Stomach (tissue), 9 donors: ENCODE data around the gene OLFM1. TPM values are rescaled to one million over a fixed set of nuclear protein-coding genes. Genes with fewer than 3 reads are reported as not detected.

ENCODE experiments used
- DNase-seq, 2 donors: peaks; one replicate each; pipeline versions ENCODE4 v3.0.0 to v3.0.0-alpha.2; 2013 to 2019
- H3K27ac ChIP-seq, 5 donors: fragments of 200-600 bp in 4 of 5; sonication (generic) in 4 of 5; one replicate each; pipeline ENCODE4 v1.5.1; 2013 to 2019; ENCODE audit warnings: mild to moderate bottlenecking in 1 of 5, moderate library complexity in 1 of 5
- H3K27me3 ChIP-seq, 3 donors: fragments of 200-600 bp; sonication (generic); one replicate each; pipeline ENCODE4 v1.5.1; 2017 to 2019; ENCODE audit warnings: mixed run types in 1 of 3
- H3K36me3 ChIP-seq, 4 donors: fragments of 200-600 bp; sonication (generic); 1 replicate in 3 of 4; 2 replicates in 1 of 4; pipeline ENCODE4 v1.5.1; 2016 to 2019
- H3K4me1 ChIP-seq, 4 donors: fragments of 200-600 bp; sonication (generic); one replicate each; pipeline ENCODE4 v1.5.1; 2016 to 2019
- H3K4me3 ChIP-seq, 4 donors: fragments of 200-600 bp; sonication (generic) in 3 of 4; one replicate each; pipeline ENCODE4 v1.5.1; 2016 to 2019; ENCODE audit warnings: mild to moderate bottlenecking in 1 of 4
- H3K9me3 ChIP-seq, 4 donors: fragments of 200-600 bp; sonication (generic); one replicate each; pipeline ENCODE4 v1.5.1; 2016 to 2019
- EP300 ChIP-seq: sonication (generic); formaldehyde crosslinking; IDR thresholded peaks from one replicate; pipeline ENCODE4 v1.6.1; 2017; ENCODE audit warnings: antibody characterized with exemption
- POLR2A ChIP-seq, 4 donors: fragments of 450-650 bp; IDR thresholded peaks; one replicate each; pipeline ENCODE4 v1.6.1; 2016; ENCODE audit warnings: antibody characterized with exemption in 4 of 4, control low read depth in 2 of 4, mild to moderate bottlenecking in 1 of 4, moderate library complexity in 1 of 4
- POLR2AphosphoS5 ChIP-seq, 3 donors: sonication (generic); formaldehyde crosslinking; IDR thresholded peaks; one replicate each; pipeline ENCODE4 v1.6.1; 2016; ENCODE audit warnings: antibody characterized with exemption in 3 of 3
- WGBS, 5 donors: extraction: QIAGEN DNeasy Blood & Tissue Kit in 3 of 5; methylation state at CpG; one replicate each; pipeline versions ENCODE4 v1.1.5 to v1.1.7; 2013 to 2018; 5-methylcytosine and 5-hydroxymethylcytosine counted together
- intact Hi-C: fragments of 100-400 bp; cut with DNase I; formaldehyde crosslinking; loops from one replicate; pipeline ENCODE4 v1.15.1; 2023; ENCODE audit warnings: low total_unique reads
- polyA plus RNA-seq, 3 donors: library from polyadenylated mRNA; stranded (reverse); fragments of 200-250 nt; gene quantifications; one replicate each; pipeline ENCODE4 v1.2.3, GENCODE V29; 2013
- total RNA-seq, 5 donors: library from RNA; depleted of rRNA; stranded (reverse); fragments of >200 nt; gene quantifications; one replicate each; pipeline versions ENCODE4 v1.1.0 to v1.2.3, GENCODE V29; 2014 to 2016
- TF ChIP-seq, protein P1 (sequence below), 7 experiments: fragments of 450-650 bp in 4 of 7; fragments of 200-600 bp in 3 of 7; sonication (generic) in 3 of 7; IDR thresholded peaks; one replicate each; pipeline ENCODE4 v1.5.1; 2016 to 2019; ENCODE audit warnings: antibody characterized with exemption in 7 of 7, control low read depth in 2 of 7, mild to moderate bottlenecking in 1 of 7
- donor health status: healthy with polysubstance abuse.
- donor health status: Bipolar disorder and iron deficiency.
- donor health status: healthy.

The OLFM1 gene
- total and polyA plus RNA-seq, 8 donors, result 0.29 to 58.3 (median 10.5) TPM; not detected in 1

DNA sequence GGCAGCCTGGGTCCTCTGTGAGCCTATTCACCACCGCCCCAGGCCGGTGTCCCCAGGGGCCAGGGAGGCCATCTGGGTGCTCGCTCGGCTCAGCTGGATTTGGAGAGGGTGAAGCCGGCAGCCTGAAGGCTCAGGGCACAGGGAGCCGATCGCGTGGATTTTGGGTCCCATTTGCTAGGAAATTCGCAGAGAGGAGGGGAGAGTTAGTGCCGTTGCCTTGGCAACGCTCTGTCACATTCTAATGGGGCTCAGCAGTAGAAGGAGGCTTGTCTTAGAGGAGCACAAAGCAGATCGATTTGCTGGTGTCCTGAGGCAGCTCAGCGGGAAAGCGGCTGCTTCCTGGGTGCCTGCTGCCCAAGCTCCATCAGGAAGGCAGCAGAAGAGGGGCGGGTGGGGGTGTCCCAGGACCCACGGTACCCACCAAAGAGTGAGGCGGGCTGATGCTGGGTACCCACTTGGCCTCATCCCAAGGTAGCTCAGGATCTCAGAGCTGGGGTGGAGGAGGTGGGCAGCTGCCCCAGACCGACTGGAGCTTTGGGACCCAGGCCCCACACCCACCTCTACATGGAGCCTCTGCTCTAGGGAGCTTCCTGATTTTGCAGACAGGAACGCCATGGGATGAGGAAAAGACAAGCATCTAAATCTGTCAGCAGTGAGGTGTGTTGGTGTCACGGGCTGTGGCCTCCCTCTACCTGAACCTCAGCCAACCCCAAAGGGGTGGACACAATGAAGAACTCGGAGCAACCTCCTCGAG is 17.1 kb upstream of the OLFM1 start:
- intact Hi-C loops, result no loop called here
- no peak for DNase-seq
- H3K4me3 ChIP-seq, result no peak overlapping the region
- no peaks in the 10 kb centered on the region for H3K9me3 ChIP-seq
- WGBS, 5 donors, result 41 to 48% (median 43%) methylated on average over 20 to 22 of the region's 22 CpGs
- H3K27me3 ChIP-seq, result peaks cover 0 to 85% (median 30%) of the 10 kb centered on the region in 3 donors
- H3K27ac ChIP-seq, result no peak overlapping the region
- H3K36me3 ChIP-seq, result no peaks in the 10 kb centered on the region
- H3K4me1 ChIP-seq, result peaks cover 0 to 8% (median 8%) of the 10 kb centered on the region in 4 donors
- TF ChIP-seq EP300 (no peak), POLR2AphosphoS5 (IDR thresholded peaks at IDR 0.05) (no peak), POLR2A (IDR thresholded peaks at IDR 0.05) (no peak)
- TF ChIP-seq, protein P1, sequence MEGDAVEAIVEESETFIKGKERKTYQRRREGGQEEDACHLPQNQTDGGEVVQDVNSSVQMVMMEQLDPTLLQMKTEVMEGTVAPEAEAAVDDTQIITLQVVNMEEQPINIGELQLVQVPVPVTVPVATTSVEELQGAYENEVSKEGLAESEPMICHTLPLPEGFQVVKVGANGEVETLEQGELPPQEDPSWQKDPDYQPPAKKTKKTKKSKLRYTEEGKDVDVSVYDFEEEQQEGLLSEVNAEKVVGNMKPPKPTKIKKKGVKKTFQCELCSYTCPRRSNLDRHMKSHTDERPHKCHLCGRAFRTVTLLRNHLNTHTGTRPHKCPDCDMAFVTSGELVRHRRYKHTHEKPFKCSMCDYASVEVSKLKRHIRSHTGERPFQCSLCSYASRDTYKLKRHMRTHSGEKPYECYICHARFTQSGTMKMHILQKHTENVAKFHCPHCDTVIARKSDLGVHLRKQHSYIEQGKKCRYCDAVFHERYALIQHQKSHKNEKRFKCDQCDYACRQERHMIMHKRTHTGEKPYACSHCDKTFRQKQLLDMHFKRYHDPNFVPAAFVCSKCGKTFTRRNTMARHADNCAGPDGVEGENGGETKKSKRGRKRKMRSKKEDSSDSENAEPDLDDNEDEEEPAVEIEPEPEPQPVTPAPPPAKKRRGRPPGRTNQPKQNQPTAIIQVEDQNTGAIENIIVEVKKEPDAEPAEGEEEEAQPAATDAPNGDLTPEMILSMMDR (IDR thresholded peaks at IDR 0.05), result no peak

DNA sequence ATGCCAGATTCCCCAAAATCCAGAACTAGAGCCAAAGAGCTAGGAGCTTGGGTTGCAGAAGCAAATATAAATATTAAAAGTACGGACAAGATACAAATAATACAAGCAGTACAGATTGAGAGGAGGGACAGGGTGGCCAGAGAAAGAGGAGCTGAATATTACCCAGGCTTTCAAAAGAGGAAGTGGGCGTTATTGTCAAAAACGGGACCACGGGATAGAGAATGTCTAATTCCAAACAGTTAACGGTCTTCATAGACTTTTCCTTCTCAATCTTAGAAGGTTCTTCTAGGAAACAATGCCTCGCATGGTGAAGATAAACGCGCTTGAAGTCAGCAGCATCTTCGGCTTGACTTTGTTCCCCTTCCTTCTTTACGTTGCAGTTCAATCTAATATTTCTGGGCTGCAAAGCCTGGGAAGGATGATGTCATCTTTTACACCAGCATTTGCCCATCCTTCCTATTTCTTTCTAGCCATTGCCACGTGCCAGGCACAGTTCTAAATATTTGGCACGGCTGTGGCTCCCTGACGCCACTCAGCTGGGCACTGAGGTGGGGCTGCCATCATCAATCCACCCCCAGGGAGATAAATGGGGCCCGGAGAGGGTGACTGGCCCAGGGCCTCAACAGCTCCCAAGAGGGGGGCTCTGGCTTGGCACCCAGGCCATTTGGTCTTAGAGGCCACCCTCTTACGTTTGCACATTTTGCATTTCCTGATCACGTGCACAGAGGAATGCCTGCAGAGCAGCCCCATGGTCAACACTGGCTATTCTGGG is 16.3 kb upstream of the OLFM1 start:
- 64 to 74% (median 72%) methylated on average over 16 of the region's 16 CpGs for WGBS, 5 donors
- intact Hi-C loops, result no loop called here
- Histone ChIP-seq H3K9me3 (no peaks in the 10 kb centered on the region), H3K27me3 (peaks cover 0 to 85% (median 38%) of the 10 kb centered on the region in 3 donors), H3K36me3 (no peaks in the 10 kb centered on the region), H3K27ac (no peak overlapping the region), H3K4me1 (peaks cover 0 to 16% (median 15%) of the 10 kb centered on the region in 4 donors), H3K4me3 (no peak overlapping the region)
- DNase-seq, result peak in 1 of 2 donors; percentile 11
- TF ChIP-seq POLR2A (IDR thresholded peaks at IDR 0.05) (no peak), POLR2AphosphoS5 (IDR thresholded peaks at IDR 0.05) (no peak), EP300 (no peak)
- TF ChIP-seq, protein P1 (IDR thresholded peaks at IDR 0.05), result no peak

DNA sequence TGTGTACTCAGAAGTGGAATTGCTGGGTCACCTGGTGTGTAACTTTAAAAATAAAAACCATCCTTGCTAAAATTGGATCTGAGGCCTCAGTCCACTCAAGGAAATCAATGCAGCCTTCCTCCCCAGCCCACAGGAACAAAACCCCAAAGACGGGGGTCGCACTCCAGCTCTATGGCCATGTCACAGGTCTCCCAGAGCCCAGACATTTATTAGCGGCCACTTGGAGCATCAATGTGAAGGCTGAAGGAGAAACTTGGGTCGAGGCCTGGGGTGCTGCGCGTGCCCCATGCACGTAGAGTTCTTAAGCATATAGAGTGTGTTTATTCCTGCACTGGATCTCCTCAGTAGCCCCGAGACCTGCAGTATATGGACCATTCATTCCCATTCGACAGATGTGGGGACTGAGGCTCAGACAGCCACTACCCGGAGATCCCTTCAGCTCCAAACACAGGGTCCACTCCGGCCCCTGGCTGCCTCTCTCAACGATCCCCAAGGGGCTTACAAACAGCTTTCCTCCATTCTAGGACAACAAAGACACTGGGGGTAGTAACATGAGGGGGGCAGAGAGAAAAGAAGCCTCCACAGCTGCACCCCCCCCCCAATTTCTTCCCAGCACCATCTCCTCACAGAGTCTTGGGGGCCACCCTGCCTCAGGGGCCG is 14.3 kb upstream of the OLFM1 start:
- H3K4me1 ChIP-seq, result peaks cover 0 to 24% (median 19%) of the 10 kb centered on the region in 4 donors
- H3K27me3 ChIP-seq, result peaks cover 0 to 85% (median 41%) of the 10 kb centered on the region in 3 donors
- no peaks in the 10 kb centered on the region for H3K36me3 ChIP-seq
- peak in 1 of 2 donors; percentile 10 for DNase-seq
- intact Hi-C loops, result no loop called here
- 78 to 88% (median 83%) methylated on average over 12 to 13 of the region's 13 CpGs for WGBS, 5 donors
- H3K4me3 ChIP-seq, result no peak overlapping the region
- TF ChIP-seq, protein P1 (IDR thresholded peaks at IDR 0.05), result no peak
- no peak for TF ChIP-seq EP300
- no peak for TF ChIP-seq POLR2A (IDR thresholded peaks at IDR 0.05)
- no peak for TF ChIP-seq POLR2AphosphoS5 (IDR thresholded peaks at IDR 0.05)
- H3K27ac ChIP-seq, result no peak overlapping the region
- H3K9me3 ChIP-seq, result no peaks in the 10 kb centered on the region

DNA sequence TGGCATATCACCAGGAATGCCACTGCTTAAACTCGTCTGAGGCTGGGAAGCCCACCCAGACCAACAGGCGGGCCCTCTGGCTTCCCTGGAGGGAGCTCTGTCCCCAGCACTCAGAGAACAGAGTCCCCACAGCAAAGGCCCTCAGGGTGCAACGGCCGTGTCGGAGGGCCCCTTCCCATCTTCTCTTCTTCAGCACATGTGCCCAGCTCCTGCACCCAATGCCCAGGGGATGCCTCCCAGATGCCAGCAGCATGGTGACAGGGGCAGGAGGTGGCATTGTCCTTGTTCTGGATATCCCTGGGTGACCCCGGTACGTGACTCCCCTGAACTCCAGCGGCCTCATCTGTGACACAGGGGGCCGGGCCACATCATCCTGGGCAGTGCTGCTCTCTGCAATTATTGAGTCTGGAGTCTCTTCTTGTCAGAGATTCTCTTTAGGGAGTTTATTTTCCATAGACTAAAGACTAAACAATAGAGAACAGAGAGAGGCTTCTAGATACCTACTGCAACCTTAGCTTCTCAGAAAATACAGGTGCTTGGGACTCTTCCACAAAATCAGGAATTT is 13.6 kb upstream of the OLFM1 start:
- no peaks in the 10 kb centered on the region for H3K9me3 ChIP-seq
- 80 to 94% (median 87%) methylated on average over 9 of the region's 9 CpGs for WGBS, 5 donors
- intact Hi-C loops, result no loop called here
- no peak overlapping the region for H3K27ac ChIP-seq
- H3K27me3 ChIP-seq, result peaks cover 0 to 85% (median 38%) of the 10 kb centered on the region in 3 donors
- peaks cover 0 to 24% (median 19%) of the 10 kb centered on the region in 4 donors for H3K4me1 ChIP-seq
- no peak overlapping the region for H3K4me3 ChIP-seq
- H3K36me3 ChIP-seq, result no peaks in the 10 kb centered on the region
- TF ChIP-seq POLR2AphosphoS5 (IDR thresholded peaks at IDR 0.05) (no peak), EP300 (no peak), POLR2A (IDR thresholded peaks at IDR 0.05) (no peak)
- TF ChIP-seq, protein P1 (IDR thresholded peaks at IDR 0.05), result no peak
- peak in 1 of 2 donors; percentile 23 for DNase-seq
